ENCODE data around the gene COA1.

DNA sequence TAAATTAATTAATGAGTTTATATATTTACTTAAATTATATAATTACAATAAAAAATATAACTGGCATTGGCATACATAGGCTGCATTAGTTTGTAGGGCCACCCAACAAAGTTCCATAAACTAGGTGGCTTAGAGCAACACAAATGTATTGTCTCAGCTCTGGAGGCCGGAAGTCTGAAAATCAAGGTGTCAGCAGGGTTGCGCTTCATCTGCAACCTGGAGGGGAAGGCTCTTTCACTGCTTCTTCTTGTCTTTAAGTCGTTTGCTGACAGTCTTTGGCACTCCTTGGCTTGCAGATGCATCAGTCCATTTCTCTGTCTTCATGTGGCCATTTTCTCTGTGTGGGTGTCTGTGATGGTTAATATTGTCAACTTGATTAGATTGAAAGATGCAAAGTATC, 23.1 kb upstream of the COA1 start:
- TF ChIP-seq EZH2 (IDR thresholded peaks at IDR 0.05; ENCODE audit: insufficient read depth, poor library complexity, severe bottlenecking) (no peak), EZH2phosphoT487 (IDR thresholded peaks at IDR 0.05; ENCODE audit: insufficient read depth, low read depth) (no peak)
